Germinal center (tissue), 1 donor: ENCODE measurements around the gene RPS17.
"Not testable (repeated sequence)": the region's sequence is repeated elsewhere in the genome, so short reads cannot be mapped to it uniquely, and the experiment has no call there.

ENCODE experiments used
- DNase-seq: peaks from one replicate; pipeline ENCODE4 v3.0.0; 2012; ENCODE audit warnings: mixed read lengths, low spot score

The RPS17 gene

DNA sequence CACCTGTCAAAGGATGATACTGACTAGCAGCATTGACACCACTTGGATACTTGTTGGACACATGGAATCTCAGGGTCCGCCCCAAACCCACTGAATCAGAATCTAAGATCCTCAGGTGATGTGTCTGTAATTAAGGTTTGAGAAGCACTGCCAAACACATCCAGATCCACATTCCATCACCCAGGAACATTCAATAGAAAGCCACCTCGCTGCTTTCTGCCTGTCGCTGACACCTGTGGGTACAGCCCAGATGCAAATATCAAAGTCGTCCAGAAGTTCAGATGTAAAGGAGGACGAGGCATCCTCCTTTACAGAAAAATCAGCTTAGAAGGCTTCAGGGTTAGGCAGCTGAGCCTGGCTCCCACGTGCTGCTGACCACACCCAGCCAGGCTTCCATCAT lies 5.2 kb upstream of the RPS17 start:
- no peak for DNase-seq

DNA sequence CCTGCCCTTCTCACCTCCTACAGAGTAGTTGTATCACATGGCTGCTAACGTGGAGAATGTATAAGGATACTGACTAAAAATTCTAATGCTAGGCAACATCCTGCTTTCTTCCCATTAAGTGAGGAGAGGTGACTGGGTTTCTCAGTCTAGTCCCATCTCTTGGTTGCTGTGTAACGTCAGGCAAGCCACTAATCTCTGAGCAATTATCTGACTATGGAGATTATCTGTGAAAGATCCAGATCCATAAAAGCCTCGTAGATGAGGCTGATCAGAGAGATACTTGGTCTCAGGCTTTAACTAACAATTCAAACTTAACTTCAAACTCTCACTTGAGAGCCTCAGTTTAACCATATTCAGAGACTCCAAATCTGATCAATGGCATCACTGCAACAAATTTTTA lies 4.7 kb upstream of the RPS17 start:
- DNase-seq: no peak

DNA sequence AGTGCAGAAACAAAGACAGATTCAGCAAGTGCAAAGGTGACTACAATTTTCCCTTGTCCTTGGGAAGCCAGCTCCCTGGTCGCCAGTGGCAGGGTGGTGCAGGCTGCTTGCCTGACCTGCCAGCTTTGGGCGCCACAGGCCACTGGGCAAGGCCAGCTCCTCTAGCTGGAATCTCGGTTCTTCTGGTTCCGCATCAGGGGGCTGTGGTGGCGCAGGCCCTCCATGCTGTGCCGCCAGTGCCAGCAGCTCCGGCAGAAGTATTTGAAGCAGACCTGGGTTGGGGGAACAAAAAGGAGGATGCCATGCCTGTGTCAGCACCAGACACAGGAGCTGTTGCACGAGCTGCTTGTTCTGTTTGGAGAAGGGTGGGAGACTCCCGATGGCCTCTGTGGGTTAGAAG lies 4.2 kb upstream of the RPS17 start:
- no peak for DNase-seq

DNA sequence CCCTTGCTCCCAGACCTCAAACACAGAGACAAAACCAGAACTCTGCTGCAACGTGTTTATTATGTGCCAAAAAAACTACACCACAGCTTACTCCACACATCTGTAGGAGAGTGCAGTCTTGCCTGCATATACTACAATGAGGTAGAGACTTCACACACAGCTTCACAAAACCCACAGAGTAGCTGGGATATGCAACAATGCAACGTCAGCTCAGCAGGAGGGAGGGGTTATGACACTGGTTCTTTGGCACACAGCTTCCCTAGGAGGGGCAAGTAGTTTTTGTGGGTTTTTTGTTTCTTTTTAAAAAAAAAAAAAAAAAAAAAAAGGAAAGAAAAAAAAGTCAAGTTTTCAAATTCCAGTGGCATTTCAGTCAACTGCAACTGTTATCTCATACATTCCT lies 2.9 kb upstream of the RPS17 start:
- no peak for DNase-seq

DNA sequence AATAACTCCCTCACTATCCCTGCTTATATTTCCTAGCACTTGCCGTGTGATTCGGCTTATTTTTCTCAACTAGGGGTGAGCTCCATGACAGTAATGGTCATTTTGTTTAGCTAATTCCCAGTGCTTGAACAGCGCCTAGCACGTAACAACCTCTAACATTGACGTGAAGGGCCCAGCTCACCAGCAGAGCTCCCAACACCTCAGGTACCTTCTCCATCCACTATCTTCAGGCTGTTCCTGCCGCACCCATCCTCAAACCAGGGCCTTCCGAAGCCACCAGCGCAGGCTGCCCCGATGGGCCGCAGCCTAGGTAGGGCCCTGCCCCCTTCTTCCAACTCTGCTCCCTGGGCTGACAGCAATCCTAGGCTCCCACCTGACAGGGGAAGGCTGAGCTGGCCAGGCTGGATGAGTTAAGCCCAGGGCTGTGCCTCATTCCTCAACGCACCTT lies 751 bp upstream of the RPS17 start:
- peak; percentile 16 for DNase-seq

DNA sequence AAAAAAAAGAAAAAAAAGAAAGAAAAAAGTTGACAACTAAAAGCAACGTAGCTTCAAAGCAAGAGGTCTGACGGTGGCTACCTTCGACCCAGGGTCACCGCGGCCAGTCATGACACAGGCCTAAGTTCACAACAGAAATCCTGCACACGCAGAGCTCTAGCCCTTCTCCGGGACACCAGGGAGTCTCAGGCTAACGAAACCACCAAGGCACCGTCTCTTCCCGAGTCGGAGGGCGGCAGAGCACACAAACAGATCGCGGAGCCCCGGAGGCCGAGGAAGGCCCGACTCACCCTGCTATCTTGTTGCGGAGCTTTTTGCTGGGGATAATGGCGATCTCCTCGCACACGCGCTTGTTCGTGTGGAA lies 584 bp downstream of the RPS17 start:
- peak; percentile 27 for DNase-seq

DNA sequence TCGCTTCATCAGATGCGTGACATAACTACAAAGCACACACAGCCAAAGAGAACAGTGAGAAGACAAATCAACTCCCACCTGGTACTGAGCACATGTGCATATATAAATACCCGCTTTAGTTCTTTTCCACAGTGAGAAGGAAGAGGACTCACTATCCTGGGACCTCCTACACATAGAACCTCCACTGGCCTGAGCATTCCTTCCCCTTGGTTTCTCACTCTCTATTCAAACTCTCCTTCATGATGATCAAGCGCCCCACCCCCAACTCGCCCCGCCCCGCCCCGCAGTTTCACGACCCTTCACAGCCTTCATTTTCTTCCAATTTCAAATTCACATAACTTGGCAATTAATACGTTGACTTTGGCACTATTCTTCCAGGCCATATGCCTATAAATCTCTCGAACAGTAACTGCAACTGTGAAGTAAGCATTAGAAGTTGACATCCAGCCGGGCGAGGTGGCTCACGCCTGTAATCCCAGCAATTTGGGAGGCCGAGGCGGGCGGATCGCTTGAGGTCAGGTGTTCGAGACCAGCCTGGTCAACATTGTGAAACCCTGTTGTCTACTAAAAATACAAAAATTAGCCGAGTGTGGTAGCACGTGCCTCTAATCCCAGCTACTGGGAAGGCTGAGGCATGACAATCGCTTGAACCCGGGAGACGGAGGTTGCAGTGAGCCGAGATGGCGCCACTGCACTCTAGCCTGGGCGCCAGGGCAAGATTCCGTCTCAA lies 1.1 kb downstream of the RPS17 start:
- DNase-seq: no peak

DNA sequence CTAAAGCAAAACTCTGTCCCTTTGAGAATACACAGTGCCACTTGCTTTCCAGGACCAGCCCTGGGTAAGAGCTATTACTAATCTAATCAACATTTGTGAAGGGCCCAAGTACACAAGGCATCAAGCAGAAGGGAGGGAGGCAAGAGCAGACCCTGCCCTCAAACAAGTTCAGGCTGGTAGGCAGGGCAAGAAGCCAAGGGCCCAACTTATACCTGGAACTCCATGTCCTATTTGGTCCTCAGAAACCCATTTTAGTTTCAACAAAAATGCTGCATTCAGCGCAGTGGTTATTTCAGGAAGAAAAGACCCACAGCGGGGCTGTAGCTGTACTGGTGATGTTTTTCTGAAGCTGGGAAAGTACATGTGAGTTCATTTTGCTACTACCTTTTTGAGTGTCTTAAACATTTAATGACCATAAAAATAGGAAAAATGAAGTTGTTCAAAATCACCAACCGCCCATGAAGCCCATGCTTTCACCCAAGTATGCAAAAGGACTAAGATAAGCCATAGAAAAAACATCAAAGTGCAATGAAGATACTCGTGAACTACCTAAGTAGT lies 2.8 kb downstream of the RPS17 start:
- no peak for DNase-seq

DNA sequence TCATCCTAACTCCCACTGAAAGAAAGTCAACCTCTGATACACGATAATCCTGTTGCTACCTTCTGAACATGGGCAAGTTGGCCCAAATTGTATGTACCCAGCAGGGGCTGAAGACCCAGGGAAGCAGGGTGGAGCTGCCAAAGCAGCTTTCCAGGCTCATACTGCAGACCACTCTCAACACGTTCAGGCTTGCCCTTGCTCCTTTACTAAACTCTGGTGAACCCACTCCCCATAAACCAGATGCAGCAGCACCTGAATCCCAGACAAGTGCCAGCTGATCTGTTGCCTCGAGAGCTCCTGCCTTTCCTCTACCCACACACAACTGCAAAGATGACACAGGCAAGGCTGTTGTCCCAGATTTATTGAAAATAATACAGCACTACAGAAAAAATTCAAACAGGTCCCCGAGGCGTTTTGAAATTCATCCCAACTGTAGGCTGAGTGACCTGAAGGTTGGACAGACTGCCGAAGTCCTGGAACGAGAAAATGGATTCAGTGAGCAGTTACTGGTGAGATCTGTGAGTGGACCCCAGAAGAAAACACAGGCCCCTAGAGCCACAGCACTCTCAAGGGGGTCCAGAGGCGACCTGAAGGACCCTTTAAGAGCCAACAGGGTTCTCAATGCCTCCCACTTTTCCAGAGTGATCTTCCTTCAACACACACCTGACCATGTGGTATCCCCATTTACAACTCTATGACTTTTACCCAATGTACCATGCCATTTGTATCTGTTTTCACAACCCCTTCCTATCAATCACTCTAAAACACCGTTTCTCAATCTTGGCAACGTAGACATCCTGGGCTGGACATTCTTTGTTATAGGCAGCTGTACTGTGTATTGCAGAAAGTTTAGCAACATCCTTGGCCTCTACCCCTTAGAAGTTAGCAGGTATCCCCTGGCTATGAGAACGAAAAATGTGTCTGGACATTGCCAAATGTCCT lies 3.6 kb downstream of the RPS17 start:
- no peak for DNase-seq

DNA sequence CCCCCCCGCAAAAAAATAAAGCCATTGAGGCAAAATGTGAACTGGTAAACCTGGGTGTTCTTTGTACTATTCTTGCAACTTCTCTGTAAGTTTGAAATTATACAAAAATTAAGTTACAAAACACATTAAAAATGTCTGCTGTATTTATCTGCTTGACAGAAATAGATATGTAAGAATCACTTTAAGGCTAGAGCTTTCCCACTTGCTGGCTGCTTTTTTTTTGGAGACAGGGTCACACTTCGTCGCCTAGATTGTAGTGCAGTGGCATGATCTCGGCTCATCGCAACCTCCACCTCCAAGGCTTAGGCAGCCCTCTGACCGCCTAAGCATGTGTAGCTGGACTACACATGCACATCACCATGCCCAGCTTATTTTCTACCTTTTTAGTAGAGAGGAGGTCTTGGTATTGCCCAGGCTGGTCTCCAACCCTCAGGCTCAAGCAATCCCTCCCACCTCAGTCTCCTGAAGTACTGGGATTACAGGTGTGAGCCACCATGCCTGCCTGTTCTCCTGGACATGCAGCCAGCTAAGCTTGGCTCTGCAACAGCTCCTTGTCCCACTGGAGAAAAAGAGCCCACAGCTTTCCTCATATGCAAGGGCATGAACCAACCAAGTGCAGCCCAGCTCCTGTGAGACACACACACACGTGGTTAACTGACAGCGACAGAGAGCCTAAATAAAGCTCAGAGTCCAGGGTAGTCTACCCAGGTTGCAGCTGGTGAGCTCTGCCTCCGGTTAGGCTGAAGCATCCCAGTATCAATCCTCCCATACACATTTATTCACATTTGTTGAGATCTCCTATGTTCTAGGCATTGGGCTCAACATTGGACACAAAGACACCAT lies 4.5 kb downstream of the RPS17 start:
- DNase-seq: no peak

DNA sequence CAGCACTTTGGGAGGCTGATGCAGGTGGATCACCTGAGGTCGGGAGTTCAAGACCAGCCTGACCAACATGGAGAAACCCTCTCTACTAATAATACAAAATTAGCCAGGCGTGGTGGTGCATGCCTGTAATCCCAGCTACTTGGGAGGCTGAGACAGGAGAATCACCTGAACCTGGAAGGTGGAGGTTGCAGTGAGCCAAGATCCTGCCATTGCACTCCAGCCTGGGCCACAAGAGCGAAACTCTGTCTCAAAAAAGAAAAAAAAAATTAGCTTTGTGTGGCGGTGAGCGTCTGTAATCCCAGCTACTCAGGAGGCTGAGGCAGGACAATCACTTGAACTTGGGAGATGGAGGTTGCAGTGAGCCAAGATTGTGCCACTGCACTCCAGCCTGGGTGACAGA lies 5.1 kb downstream of the RPS17 start:
- not testable (repeated sequence) for DNase-seq

DNA sequence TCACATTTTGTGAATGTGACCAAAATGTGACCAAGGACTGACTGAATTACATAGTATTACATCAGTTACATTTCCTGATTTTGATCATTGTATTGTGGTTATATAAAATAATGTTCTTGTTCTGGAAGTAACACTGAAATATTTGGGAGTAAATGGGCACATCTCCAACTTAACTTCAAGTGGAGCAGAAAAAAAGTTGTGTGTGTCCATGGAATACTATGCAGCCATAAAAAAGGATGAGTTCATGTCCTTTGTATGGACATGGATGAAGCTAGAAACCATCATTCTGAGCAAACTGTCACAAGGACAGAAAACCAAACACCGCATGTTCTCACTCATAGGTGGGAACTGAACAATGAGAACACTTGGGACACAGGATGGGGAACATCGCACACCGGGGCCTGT lies 5.8 kb downstream of the RPS17 start:
- not testable (repeated sequence) for DNase-seq

DNA sequence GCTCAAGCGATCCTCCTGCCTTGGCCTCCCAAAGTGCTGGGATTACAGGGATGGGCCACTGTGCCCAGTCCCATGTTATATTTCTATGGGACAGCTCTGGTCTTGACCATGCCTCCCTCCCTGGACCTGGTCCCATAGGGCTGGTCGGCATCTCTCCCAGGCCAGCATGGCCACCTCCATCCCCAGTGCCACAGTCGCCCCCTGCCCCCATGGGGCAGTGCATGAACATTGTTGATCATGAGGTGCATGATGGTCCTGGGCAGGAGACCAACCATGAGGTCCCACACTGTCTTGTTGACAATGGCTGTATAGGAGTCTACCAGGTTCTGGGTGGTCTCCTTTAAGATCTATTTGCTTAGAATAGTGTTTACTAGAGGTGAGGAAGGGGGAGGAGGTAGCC lies 6.5 kb downstream of the RPS17 start:
- no peak for DNase-seq

DNA sequence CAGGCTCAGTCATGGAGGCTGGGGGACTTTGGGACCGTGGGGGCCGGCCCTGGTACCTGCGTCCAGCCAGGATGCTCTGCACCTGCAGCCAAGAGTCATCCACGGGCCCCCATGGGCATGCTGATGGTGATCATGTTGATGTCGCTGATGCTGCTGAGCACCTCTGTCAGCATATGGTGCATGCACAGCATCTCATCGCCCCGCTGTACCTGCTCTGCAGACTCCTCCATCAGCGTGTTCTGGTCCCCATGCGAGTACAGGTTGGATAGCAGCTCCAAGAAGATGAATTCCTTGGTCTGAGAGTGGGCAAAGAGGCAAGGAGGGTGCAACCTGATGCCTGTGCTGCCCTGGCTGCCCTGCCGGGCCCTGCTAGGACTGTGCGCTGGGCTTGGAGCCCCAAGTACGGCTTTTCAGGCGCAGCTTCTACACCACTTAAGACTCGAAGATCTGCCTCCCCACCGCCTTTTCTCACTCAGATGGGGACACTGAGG lies 7.2 kb downstream of the RPS17 start:
- DNase-seq: no peak

DNA sequence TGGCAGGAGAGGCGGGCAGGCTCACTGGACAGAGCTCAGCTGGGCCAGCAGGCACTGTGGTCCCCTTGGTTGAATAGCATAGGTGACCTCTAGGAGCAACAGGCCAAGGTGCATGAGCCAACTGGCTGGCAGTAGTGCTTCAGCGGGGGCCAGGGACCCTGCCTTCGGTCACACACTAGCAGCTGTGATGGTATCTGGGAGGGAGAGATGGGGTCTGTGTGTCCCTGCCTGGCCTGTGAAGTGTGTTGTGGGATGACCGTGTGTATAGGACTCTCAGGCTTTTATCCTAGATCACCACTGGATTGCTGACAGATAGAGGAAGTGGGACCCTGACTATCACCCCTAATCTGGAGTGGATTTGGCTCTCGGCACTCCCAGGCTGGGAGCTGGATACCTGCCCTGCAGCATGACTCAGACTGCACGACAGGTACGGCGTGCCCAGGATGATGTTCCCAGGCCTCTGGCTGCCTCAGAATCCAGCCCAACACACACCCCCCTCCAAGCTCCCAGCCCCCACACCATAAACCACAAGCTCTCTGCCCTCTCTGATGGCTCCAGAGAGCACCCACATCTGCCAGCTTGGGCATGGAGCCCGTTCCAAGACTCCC lies 7.8 kb downstream of the RPS17 start:
- no peak for DNase-seq

DNA sequence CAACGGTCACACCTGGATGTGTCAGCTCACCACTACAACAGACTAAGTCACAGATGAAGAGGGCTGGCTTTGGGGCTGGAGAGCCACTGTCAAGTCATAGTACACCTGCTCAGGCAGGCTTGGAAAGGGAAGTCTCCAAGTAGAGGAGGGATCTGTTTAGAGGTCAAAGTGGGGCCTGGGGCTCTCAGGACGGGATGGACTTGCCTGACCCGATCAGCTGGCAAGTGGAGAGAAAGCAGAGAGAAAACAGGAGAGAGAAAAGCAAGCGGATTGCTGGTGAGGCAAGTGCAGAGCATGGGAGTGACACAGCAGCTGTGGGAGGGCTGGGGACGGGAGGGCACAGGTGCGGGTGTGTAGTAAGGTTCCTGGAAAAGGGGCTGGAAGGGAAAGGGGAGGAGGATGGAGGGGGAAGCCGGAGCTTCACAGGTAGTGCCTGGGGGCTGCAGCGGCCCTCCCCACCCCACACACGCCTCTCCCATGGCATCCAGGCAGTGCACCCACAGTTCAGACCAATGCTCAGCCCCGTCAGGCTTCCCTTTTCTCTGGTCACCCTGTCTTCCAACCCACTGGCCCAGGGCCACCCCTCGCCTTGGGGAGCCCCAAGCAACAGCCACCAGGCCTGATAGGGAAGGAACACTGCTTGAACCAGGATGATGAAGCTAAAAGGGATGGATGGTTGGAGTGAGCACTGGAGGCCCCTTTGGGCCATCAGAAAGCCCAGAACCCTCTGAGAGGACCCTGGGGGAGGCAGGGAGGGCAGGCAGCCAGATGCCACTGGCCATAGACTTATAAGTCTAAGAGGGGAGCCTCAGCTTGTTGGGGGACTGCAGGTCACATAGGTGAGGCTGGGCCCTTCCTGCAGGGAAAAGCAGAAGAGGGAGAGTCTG lies 8.5 kb downstream of the RPS17 start:
- DNase-seq: no peak

DNA sequence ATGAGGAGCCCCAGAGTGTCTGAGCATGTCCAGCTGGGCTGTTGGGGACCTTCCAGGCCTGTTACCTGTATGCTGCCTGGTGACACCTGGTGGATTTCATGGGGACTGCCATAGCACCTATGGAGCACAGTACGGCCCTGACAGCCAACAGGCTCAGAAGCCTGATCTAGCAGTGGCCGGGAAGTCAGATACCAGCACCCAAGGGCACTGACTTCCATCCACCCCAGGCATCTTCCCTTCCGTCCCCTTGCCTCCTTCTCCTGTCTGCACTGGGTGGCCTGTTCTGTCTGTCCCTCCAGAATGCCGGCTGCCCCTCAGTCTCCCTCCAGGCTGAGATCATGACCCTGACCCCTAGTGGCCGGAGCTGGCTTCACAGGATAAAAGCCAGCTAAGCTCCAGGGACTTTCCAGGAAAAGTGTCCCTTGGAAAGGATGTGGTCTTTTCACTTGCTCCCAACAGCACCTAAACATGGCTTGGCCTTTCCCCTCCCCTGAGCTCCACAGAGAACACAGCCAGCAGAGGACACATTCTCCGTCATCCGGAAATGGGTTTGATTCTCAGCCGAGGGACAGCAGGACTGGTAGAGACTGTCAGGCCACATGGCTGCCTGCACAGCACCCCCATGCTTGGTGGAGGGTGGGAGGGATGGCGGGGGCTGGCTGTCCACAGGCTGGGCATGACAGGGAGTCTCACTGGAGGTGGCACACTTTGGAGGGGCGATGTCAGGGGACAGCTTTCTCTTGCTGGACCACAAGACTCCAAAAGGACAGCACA lies 9.5 kb downstream of the RPS17 start:
- peak; percentile 63 for DNase-seq

DNA sequence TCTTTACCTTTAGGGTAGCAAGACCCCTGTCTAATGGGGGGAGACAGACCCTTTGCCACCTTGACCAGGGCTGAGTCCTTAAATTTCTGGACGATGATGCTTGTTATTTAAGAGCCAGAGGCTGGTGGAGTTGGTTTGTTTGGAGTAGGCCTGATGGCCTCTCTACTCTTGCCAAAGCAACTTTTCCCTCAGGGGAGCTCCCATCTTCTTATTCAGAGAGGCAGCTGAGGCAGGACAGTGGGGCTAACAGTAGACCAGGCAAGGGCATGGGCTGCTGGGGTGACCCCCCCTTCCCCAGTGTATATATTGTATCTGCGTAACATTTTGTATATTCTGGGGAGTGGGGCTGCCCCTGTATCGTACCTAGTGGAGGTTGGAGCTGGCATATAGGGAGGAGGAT lies 10.3 kb downstream of the RPS17 start:
- DNase-seq: no peak

DNA sequence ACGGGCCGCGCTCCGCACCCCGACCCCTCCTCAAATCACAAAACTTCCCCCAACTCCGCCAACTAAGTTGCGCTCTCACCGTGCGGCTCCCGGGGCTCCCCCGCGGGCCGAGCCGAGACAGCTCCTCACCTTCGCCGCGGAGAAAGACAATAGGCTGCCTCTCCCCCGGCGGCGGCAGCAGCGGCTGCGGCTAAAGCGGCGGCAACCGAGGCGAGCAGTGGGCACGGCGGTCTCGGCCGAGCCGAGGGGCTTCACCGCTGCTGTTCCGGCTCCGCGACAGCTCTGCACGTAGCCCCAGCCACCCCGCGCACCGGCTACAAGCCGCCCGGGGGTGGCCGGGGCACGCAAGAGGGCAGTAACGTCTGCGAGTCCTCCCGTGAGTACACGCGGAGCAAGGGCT lies 26.7 kb downstream of the RPS17 start:
- DNase-seq: not testable (repeated sequence)

DNA sequence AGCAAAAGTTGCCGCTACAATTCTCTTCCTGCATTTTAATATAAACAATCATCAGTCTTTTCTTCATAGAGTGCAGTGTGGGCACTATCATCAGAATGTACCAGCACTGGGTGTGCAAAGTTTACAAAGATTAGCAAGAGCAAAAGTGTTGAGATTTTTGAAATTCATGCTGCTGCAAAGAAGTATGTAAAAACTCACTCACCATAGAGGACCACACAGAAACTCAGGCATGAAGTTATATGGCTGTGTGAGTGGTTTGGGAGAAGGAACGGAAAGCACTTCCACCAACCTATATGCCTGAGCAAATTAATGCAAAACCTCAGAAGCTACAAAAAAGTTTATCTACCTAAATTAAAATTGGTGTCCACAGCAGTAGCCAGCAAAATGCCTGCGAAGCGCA lies 32.6 kb downstream of the RPS17 start:
- DNase-seq: not testable (repeated sequence)
